Keratinocyte (primary cell): ENCODE results near the gene SKP1.

ENCODE experiments used
- CTCF ChIP-seq, 3 experiments: IDR thresholded peaks in 1 of 3; conservative IDR thresholded peaks in 1 of 3; optimal IDR thresholded peaks in 1 of 3; 2 replicates in 2 of 3; 3 replicates in 1 of 3; pipeline versions ENCODE3 to v1.5.1; 2011; ENCODE audit warnings: low read length in 3 of 3, mild to moderate bottlenecking in 3 of 3, moderate library complexity in 2 of 3, control low read depth in 1 of 3, inconsistent platforms in 1 of 3; ENCODE audit not compliant: insufficient read depth in 2 of 3; ENCODE audit errors: extremely low read depth in 1 of 3
- EZH2 ChIP-seq: IDR thresholded peaks from one replicate; pipeline ENCODE4 v1.6.1; 2012; ENCODE audit warnings: inconsistent platforms, mild to moderate bottlenecking, low read length, moderate library complexity

DNA sequence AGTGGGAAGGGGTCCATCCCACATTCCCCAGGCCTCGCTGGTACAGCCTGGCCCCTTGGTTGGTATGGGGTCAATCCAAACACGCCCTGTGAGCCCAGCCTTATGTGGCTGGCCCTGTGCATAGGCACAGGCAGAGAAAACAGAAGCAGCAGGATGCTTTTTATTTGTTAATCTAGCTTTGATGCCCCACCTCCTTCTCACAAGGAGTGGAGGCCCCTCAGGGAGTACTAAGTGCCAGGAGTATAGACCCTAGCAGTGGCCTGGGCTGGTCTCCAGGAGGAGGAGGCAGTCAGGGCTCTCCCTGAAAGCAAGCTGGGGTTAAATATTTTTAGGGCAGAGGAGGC, 76.8 kb downstream of the SKP1 start:
- TF ChIP-seq CTCF (optimal IDR thresholded peaks at IDR 0.05 in 1 of 3, IDR thresholded peaks at IDR 0.05 in 1 of 3, conservative IDR thresholded peaks at IDR 0.05 in 1 of 3; ENCODE audit: extremely low read depth in 1 of 3, insufficient read depth in 2 of 3, low read length in 3 of 3) (no peak), EZH2 (no peak)
